K562 (cell line): ENCODE data around the gene GNL3. TPM values are rescaled to one million over a fixed set of nuclear protein-coding genes. Genes with fewer than 3 reads are reported as not detected.

Source experiments
- CBFA2T2 ChIP-seq: fragments of 450-650 bp; conservative IDR thresholded peaks from 2 replicates; pipeline ENCODE4 v1.6.1; 2017; ENCODE audit warnings: mild to moderate bottlenecking
- CBFA2T3 ChIP-seq: fragments of 450-650 bp; IDR thresholded peaks from 2 replicates; pipeline ENCODE4 v1.6.1; 2017
- DACH1 ChIP-seq: fragments of 450-650 bp; IDR thresholded peaks from 2 replicates; pipeline ENCODE4 v1.6.1; 2018; ENCODE audit not compliant: partially characterized antibody
- EGR1 ChIP-seq: fragments of 450-650 bp; conservative IDR thresholded peaks from 2 replicates; pipeline ENCODE4 v1.6.1; 2017; ENCODE audit warnings: mild to moderate bottlenecking
- JUND ChIP-seq, 2 experiments: IDR thresholded peaks; 2 replicates in 1 of 2; 3 replicates in 1 of 2; pipeline ENCODE4 v1.6.1; 2011; ENCODE audit warnings: borderline replicate concordance in 2 of 2, low read depth in 2 of 2, low read length in 2 of 2, improper control_type of control experiment in 1 of 2, missing biosample characterization in 1 of 2, missing genetic modification characterization in 1 of 2, missing genetic modification reagents in 1 of 2
- MAFK ChIP-seq: IDR thresholded peaks from 2 replicates; pipeline ENCODE4 v1.6.1; 2011; ENCODE audit warnings: low read length, improper control_type of control experiment
- MAZ ChIP-seq, 2 experiments: fragments of 450-650 bp in 1 of 2; sonication (generic) in 1 of 2; formaldehyde crosslinking; IDR thresholded peaks in 1 of 2; conservative IDR thresholded peaks in 1 of 2; 2 replicates each; pipeline versions ENCODE4 v1.4.0 to v1.5.0; 2020; ENCODE audit warnings: mild to moderate bottlenecking in 1 of 2, missing genetic modification reagents in 1 of 2
- MCM3 ChIP-seq: fragments of 450-650 bp; IDR thresholded peaks from 2 replicates; pipeline ENCODE4 v1.6.1; 2016
- MEF2A ChIP-seq: IDR thresholded peaks from 2 replicates; pipeline ENCODE4 v1.6.1; 2011; ENCODE audit warnings: low read depth, mild to moderate bottlenecking, low read length, moderate library complexity; ENCODE audit not compliant: control insufficient read depth
- MEF2D ChIP-seq: conservative IDR thresholded peaks from 2 replicates; pipeline ENCODE4 v1.6.1; 2016; ENCODE audit warnings: low read depth, missing genetic modification characterization, missing compliant biosample characterization
- SETDB1 ChIP-seq: IDR thresholded peaks from one replicate; pipeline ENCODE4 v1.6.1; 2012; ENCODE audit warnings: low read length, control low read depth, inconsistent platforms
- SMAD4 ChIP-seq: fragments of 250-450 bp; sonication (Bioruptor Pico); conservative IDR thresholded peaks from 2 replicates; pipeline ENCODE4 v1.8.0; 2021; ENCODE audit warnings: inconsistent platforms, mild to moderate bottlenecking, moderate library complexity
- TBL1XR1 ChIP-seq, 2 experiments: IDR thresholded peaks; 2 replicates each; pipeline ENCODE4 v1.6.1; 2012; ENCODE audit warnings: improper control_type of control experiment in 2 of 2, low read length in 2 of 2, mild to moderate bottlenecking in 1 of 2
- THRAP3 ChIP-seq: fragments of 450-650 bp; IDR thresholded peaks from 2 replicates; pipeline ENCODE4 v1.6.1; 2016; ENCODE audit warnings: mild to moderate bottlenecking, inconsistent platforms, borderline replicate concordance
- ZNF24 ChIP-seq: fragments of 450-650 bp; IDR thresholded peaks from 2 replicates; pipeline ENCODE4 v1.6.1; 2016
- ZNF830 ChIP-seq: fragments of 250-450 bp; sonication (Bioruptor Pico); IDR thresholded peaks from 2 replicates; pipeline ENCODE4 v1.5.0; 2021; ENCODE audit warnings: mild to moderate bottlenecking
- polyA plus RNA-seq, 8 experiments: library from polyadenylated mRNA; depleted of rRNA in 4 of 8; stranded (reverse) in 5 of 8; unstranded in 3 of 8; fragments of >200 nt; fragmentation: Nextera tagmentation in 2 of 8; fragmentation: Illumina TruSeq in 1 of 8; extraction: Ambion mirVana in 2 of 8; extraction: Trizol in 1 of 8; gene quantifications; 2 replicates each; pipeline versions ENCODE4 v1.2.1 to v1.2.3, GENCODE V29; 2011 to 2014; ENCODE audit warnings: inconsistent platforms in 1 of 8, missing spikeins in 1 of 8
- total RNA-seq, 7 experiments: library from RNA; depleted of rRNA in 6 of 7; stranded (reverse); fragments of >200 nt in 6 of 7; fragmentation: Illumina TruSeq in 2 of 7; extraction: Trizol in 2 of 7; gene quantifications; 2 replicates each; pipeline versions ENCODE4 v1.2.1 to v1.2.3, GENCODE V29; 2011 to 2021; ENCODE audit warnings: low replicate concordance in 1 of 7
- TF ChIP-seq, protein P1 (sequence below): fragments of 450-650 bp; IDR thresholded peaks from 2 replicates; pipeline ENCODE4 v1.6.1; 2016; ENCODE audit warnings: mild to moderate bottlenecking
- TF ChIP-seq, protein P2 (sequence below), 2 experiments: IDR thresholded peaks in 1 of 2; conservative IDR thresholded peaks in 1 of 2; 2 replicates each; pipeline ENCODE4 v1.6.1; 2016; ENCODE audit warnings: low read depth in 2 of 2, mild to moderate bottlenecking in 1 of 2, missing compliant biosample characterization in 1 of 2, missing genetic modification characterization in 1 of 2, moderate library complexity in 1 of 2
- TF ChIP-seq, protein P3 (sequence below): fragments of 250-450 bp; sonication (Bioruptor Pico); IDR thresholded peaks from 2 replicates; pipeline ENCODE4 v1.8.0; 2021; ENCODE audit warnings: mild to moderate bottlenecking, moderate library complexity
- TF ChIP-seq, protein P4 (sequence below): fragments of 450-650 bp; IDR thresholded peaks from one replicate; pipeline ENCODE4 v1.6.1; 2018; ENCODE audit warnings: mild to moderate bottlenecking, moderate library complexity; ENCODE audit not compliant: partially characterized antibody

GNL3 gene
- total and polyA plus RNA-seq, 9 of the 15 experiments (the other 6 are each of a cell fraction or from before 2014, with no cell fraction given), result 132 to 313 (median 220) TPM

DNA sequence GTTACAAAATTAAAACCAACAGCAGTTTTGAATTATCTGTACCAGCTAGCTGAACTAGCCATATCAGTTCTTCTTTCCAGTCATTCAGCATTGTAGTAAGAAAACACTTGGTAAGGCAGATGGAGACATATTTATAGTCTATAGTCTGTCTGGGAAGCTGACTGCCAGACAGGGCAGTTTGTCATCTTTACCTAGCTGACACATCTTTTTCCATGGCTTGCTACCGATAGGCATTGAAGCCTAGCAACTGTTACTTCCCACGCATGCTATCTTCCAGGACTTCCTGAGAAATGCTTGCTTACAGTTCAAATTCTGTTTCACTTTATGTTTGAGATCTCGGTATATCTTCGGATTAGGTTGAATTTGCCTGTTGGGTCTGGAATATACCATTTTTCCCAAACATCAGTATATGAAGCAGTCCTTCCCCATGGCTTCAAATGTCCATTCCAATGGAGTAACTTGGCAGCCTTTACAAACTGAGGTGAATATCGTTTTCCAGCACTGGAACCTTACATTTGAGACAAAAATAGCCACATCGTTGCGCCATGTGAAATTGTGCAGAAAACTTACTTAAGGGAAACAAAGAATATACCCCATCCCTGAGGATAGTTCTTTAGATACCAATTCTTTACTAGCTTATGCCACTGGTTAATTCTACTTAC is 8.8 kb downstream of the GNL3 start (continued):
- TF ChIP-seq TBL1XR1 (IDR thresholded peaks at IDR 0.05; ENCODE audit: low read length in 2 of 2) (peak in 1 of 2 experiments; percentile 80; a peak in 2 of 4 replicates), DACH1 (no peak), MEF2A (no peak), CBFA2T2 (0 out of 2 replicates have a peak, but pooled peaks have one; percentile 16), ZNF24 (peak; percentile 38; the same call in 1 of the 2 replicates), CBFA2T3 (peak; percentile 66), MAFK (peak; percentile 20), ZNF830 (no peak), SETDB1 (no peak), THRAP3 (no peak), MEF2D (tag) (peak; percentile 87), EGR1 (0 out of 2 replicates have a peak, but pooled peaks have one; percentile 31), MAZ (CRISPR knock-in tag; conservative IDR thresholded peaks at IDR 0.05 in 1 of 2, IDR thresholded peaks at IDR 0.05 in 1 of 2) (0 out of 4 replicates have a peak, but pooled peaks of 1 of the 2 experiments have one; percentile 23), JUND (IDR thresholded peaks at IDR 0.05; ENCODE audit: borderline replicate concordance, low read depth, low read length) (peak; percentile 69; the same call in 1 of the 2 replicates), JUND (tag; IDR thresholded peaks at IDR 0.05; ENCODE audit: borderline replicate concordance, low read depth, low read length) (peak; percentile 43; the same call in 1 of the 3 replicates), SMAD4 (CRISPR knock-in tag) (peak; percentile 99), MCM3 (no peak)
- TF ChIP-seq, protein P1, sequence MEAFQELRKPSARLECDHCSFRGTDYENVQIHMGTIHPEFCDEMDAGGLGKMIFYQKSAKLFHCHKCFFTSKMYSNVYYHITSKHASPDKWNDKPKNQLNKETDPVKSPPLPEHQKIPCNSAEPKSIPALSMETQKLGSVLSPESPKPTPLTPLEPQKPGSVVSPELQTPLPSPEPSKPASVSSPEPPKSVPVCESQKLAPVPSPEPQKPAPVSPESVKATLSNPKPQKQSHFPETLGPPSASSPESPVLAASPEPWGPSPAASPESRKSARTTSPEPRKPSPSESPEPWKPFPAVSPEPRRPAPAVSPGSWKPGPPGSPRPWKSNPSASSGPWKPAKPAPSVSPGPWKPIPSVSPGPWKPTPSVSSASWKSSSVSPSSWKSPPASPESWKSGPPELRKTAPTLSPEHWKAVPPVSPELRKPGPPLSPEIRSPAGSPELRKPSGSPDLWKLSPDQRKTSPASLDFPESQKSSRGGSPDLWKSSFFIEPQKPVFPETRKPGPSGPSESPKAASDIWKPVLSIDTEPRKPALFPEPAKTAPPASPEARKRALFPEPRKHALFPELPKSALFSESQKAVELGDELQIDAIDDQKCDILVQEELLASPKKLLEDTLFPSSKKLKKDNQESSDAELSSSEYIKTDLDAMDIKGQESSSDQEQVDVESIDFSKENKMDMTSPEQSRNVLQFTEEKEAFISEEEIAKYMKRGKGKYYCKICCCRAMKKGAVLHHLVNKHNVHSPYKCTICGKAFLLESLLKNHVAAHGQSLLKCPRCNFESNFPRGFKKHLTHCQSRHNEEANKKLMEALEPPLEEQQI, result no peak
- TF ChIP-seq, protein P2, sequence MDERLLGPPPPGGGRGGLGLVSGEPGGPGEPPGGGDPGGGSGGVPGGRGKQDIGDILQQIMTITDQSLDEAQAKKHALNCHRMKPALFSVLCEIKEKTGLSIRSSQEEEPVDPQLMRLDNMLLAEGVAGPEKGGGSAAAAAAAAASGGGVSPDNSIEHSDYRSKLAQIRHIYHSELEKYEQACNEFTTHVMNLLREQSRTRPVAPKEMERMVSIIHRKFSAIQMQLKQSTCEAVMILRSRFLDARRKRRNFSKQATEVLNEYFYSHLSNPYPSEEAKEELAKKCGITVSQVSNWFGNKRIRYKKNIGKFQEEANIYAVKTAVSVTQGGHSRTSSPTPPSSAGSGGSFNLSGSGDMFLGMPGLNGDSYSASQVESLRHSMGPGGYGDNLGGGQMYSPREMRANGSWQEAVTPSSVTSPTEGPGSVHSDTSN (CRISPR knock-in tag; IDR thresholded peaks at IDR 0.05; ENCODE audit: low read depth), result peak; percentile 36; the same call in 1 of the 2 replicates
- TF ChIP-seq, protein P2 (tag; conservative IDR thresholded peaks at IDR 0.05; ENCODE audit: low read depth), result peak; percentile 92
- TF ChIP-seq, protein P3, sequence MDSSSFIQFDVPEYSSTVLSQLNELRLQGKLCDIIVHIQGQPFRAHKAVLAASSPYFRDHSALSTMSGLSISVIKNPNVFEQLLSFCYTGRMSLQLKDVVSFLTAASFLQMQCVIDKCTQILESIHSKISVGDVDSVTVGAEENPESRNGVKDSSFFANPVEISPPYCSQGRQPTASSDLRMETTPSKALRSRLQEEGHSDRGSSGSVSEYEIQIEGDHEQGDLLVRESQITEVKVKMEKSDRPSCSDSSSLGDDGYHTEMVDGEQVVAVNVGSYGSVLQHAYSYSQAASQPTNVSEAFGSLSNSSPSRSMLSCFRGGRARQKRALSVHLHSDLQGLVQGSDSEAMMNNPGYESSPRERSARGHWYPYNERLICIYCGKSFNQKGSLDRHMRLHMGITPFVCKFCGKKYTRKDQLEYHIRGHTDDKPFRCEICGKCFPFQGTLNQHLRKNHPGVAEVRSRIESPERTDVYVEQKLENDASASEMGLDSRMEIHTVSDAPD, result peak; percentile 58; the same call in 1 of the 2 replicates
- TF ChIP-seq, protein P4, sequence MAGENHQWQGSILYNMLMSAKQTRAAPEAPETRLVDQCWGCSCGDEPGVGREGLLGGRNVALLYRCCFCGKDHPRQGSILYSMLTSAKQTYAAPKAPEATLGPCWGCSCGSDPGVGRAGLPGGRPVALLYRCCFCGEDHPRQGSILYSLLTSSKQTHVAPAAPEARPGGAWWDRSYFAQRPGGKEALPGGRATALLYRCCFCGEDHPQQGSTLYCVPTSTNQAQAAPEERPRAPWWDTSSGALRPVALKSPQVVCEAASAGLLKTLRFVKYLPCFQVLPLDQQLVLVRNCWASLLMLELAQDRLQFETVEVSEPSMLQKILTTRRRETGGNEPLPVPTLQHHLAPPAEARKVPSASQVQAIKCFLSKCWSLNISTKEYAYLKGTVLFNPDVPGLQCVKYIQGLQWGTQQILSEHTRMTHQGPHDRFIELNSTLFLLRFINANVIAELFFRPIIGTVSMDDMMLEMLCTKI, result no peak
